Fibroblast of skin of abdomen (primary cell): ENCODE results near the gene TBC1D14.
A peak's percentile ranks its signal among the peaks of the same experiment; 100 is the strongest.
"Not testable (repeated sequence)": the region's sequence is repeated elsewhere in the genome, so short reads cannot be mapped to it uniquely, and the experiment has no call there.

Source experiments
- DNase-seq: peaks from one replicate; pipeline ENCODE4 v3.0.0-alpha.2; 2013

The TBC1D14 gene

GRCh38 chr4:6974138-6974848 lies 64.7 kb downstream of the TBC1D14 start:
- peak; percentile 80 for DNase-seq

DNA sequence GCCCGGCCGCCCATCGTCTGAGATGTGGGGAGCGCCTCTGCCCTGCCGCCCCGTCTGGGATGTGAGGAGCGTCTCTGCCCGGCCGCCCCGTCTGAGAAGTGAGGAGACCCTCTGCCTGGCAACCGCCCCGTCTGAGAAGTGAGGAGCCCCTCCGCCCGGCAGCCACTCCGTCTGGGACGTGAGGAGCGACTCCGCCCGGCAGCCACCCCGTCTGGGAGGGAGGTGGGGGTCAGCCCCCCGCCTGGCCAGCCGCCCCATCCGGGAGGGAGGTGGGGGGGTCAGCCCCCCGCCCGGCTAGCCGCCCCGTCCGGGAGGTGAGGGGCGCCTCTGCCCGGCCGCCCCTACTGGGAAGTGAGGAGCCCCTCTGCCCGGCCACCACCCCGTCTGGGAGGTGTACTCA lies 68.2 kb downstream of the TBC1D14 start:
- DNase-seq: not testable (repeated sequence)

DNA sequence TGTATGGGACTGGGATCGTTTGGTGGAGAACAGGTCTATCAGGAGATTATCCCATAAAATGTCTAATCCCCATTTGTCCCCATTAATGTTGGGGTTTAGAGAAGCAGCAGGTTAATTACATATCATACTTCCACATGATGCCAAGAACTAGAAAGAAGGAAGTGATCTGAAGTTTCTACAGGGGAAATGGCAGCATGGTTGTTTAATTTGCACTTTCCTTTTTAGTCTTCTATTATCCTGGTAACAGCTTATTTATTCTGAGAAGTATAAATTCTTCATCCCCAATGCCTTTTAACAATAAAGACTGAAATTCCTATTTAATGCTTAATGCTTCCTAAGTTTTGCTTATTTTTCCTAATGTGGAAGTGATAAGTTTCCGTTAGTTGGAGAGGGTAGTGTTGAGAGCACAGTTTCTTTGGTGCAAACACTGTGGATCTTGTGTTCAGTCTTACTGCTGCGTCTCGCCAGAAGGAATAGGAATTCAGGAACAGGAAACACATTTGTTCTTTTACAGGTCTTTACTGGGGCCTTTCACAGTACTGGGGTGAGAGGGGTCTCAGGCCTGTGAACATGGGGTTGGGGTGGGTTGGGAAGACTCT lies 74.0 kb downstream of the TBC1D14 start:
- no peak for DNase-seq

DNA sequence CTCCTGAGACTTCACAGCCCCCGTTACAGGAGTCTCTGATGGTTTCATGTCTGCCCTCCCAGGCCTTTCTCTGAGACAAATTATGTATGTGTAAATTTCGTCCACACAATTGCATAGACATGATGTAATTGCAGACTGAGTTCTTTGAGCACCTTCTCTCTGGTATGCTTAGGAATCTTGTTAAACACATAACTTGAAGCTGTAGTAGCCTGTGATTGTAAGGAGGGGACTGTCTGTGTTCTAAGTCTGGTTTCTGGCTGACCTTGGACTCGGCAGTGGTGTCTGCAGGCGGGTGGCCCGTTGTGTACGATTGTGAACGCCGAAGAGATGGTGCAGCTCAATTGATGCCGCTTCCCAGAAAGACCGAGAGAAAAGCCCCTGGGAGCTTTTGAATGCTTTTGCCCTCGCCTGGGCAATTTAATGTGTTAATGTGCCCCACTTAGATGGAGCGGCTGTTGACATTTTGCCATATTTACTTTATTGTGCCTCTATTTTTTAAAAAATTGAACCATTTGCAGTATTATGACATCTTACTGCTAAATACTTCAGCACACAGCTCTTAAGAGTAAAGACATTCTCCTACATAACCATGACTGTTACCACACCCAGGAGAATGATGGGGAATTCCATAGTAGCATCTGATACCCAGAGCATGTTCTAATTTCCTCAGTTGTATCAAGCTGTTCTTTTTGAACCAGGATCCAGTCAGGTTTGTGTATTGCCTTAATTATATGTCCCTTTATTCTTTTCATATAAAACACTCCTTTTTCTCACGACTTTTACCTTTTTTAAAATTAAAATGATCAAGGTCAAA lies 75.2 kb downstream of the TBC1D14 start:
- no peak for DNase-seq

DNA sequence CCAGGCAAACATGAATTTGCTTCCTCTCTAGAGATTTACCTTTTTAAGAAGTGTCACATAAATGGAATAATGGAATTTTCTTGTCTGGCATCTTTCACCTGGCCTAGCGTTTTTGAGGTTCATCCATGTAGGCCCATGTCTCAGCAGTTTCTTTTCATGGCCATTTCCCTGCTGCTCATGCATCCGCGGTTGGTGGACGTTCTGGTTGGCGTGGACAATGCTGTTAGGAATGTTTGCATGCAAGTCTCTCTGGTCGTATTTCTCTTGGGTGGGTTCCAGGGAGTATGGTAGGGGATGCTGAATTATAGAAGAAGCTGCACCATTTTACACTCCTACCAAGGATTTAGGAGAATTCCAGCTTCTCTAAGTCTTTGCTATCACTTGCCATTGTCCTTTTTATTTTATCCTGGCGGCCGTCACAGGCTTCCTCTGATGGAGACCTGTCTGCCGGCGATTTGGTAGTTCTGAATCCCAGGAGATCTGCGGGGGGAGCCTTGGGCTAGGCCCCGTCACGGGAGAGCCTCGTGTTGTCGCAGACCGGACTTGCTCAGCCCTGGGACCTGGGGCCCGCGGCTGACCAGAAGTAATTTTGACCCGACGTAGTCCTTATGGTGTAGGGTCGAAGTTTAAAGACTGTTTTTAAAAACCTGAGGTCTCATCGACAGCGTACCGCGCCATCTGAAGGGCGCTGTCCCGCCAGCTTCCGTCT lies 76.6 kb downstream of the TBC1D14 start:
- DNase-seq: peak; percentile 75

DNA sequence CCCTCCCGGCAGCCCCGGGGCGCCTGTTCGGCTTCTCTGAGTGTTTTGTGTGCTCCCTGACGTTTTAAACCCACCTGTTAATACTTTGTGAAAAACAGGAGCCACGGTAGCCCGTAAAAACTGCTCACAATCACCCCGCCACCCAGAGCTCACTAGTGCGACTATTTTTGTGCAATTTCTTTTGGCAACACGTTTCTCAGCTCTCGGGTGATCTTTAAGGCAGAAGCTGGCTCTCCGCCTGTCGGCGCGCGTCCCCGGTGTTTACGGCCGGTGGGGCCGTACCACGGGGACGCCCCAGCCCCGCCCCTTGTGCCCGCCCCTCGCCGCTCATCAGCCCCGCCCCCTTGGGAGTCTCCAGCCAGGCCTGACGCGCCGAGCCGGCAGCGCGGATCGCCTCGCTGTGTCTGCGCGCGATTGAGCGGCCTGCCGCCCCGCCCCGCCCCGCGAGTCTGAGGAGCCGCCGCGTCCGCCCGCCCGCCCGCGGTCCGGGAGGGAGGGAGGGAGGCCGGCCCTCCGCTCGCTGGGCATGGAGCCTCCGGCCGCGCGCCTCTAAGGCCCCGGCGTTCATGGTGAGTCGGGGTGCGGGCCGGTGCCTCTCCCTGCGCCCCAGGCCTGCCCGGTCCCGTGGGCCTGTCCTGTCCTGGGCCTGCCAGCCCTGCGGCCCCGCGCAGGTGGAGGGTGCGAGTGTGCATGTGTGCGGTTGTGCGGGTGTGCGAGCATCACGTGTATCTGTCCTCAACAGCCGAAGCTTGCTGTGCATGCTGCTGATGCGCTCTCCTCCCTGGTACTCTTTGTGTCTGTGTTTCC lies 77.4 kb downstream of the TBC1D14 start:
- peak; percentile 92 for DNase-seq

DNA sequence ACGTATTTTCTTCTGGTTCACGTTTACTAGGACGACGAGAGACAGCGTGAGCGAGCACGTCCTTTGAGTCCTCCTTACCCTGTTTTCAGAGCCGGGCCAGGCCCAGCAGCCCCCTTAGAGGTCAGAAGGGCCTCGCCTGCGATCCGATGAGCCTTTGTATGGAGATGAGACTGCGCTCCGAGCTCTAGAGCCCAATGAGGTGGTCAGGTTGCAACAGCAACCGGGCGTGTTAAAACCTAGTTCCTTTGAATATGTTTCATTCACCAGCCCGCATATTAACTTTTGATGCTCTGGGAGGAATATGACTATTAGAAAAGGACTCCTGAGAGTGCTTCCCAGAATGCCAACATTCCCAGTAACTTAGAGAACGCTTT lies 77.9 kb downstream of the TBC1D14 start:
- peak; percentile 17 for DNase-seq

GRCh38 chr4:6988016-6988715 lies 78.5 kb downstream of the TBC1D14 start:
- DNase-seq: no peak

- DNase-seq: no peak
Measured at GRCh38 chr4:6989331-6989923, 79.8 kb downstream of the TBC1D14 start.

DNA sequence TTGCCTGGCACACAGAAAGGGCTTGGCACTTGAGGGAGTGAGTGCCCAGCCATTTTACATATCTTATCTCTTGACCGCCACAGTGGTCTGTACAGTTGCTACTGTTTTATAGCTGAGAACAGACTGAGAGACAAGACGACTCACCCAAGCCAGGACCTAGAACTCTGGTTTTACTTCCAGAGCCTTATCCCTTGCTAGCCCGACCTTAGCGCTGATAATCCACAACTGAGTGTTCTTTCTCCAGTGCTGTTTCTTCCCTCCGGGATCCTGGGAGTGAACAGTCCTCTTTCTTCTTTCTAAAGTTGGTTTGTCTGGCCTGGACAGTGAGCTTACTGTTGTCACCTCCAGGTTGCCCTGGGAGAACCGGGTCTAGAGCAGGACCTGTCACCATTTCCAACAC lies 81.0 kb downstream of the TBC1D14 start:
- no peak for DNase-seq

DNA sequence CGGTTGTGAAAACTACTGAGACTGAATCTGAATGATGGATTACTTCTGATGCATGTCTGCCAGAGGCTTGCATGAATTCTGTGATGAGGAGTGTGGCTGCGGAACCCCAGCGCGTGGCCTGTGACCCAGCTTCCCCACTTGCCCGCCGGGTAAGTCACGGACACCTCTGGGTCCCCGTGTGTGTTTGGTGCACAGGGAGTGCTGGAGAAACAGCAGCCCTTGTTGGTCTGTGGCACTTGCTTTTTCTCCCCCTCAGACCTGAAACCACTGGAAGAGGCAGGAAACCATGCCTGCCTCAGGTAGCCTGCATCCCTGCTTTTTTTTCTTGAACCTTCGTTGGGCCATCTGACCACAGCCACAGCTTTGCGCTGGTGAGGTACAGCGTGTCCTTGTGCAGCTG lies 81.6 kb downstream of the TBC1D14 start:
- DNase-seq: no peak

DNA sequence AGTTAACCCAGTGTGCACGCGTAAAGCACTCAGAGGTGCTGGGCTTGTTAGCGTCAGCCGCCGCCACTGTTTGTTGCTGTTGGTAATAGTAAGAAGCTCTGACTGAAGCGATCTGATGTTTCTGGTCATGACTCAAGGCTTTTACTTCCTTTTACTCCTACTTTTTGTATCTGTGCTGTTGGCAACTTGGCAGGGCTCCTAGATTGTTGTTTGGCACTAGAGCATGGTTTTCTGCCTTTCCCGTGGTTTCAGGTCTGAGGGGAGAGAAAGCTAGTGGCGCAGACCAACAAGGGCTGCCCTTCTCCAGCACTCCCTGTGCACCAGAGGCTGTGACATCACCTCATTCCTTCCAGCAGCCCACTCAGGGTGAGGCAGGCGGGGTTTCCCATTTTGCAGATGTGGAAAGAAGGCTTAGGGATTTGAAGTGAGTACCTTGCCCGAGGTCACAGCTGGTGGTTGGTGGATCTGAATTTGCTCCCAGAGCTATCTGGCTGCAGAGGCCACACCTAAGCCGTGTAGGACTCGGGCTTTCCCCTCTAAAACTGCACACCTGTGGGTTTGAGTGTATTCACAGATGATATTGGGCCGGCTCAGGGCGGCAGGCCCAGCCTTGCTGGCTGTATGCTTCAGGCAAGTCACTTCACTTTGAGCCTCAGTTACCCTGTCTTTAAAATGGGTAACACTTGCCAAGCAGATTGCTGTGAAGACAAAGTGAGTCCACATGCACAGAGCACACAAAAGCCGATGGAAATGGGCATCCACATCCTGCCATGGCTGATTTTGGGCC lies 82.3 kb downstream of the TBC1D14 start:
- DNase-seq: peak; percentile 71

DNA sequence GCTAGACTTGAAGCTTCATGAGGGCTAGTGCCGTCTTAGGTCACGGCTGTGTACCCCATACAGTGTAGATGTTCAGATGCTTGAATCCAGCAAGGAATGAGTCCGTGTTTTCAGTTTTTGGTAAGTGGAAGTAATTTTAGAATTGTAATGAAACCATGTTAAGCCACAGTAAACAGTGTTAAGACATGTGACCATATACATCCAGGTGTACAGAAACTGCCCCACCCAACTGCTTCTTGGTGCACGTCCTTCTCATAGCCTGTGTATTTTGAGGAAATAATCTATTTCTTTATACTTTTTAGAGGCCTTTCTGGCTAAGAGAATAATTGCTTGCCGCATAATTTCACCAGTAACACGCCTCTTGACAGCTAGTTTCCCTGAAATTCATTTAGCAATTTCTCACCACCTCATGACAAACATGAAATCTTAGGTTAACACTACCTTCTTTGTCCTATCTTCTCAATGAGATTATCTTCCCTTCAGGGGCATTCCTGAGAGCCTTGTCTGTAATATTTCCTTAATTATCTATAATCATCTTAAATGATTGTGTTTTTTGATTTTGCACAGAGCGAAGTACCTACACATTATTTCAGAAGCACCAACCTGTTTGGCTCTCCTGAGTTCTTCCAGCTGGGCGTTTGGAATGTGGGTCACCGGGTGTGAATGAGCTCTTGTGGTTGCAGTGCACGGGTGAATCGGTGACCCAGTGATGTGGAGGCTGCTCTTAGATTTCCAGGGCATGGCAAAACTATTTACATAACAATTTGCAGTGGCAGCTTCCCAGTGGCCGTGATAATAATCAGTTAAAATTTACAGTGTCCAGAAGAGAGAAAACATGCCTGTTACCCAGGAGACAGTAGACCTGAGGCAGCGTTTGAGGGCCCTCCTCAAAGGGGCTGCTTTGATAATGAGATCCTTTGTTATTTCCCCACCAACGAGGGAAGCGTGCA lies 83.4 kb downstream of the TBC1D14 start:
- DNase-seq: no peak

GRCh38 chr4:6996481-6996880 lies 86.9 kb downstream of the TBC1D14 start:
- no peak for DNase-seq

DNA sequence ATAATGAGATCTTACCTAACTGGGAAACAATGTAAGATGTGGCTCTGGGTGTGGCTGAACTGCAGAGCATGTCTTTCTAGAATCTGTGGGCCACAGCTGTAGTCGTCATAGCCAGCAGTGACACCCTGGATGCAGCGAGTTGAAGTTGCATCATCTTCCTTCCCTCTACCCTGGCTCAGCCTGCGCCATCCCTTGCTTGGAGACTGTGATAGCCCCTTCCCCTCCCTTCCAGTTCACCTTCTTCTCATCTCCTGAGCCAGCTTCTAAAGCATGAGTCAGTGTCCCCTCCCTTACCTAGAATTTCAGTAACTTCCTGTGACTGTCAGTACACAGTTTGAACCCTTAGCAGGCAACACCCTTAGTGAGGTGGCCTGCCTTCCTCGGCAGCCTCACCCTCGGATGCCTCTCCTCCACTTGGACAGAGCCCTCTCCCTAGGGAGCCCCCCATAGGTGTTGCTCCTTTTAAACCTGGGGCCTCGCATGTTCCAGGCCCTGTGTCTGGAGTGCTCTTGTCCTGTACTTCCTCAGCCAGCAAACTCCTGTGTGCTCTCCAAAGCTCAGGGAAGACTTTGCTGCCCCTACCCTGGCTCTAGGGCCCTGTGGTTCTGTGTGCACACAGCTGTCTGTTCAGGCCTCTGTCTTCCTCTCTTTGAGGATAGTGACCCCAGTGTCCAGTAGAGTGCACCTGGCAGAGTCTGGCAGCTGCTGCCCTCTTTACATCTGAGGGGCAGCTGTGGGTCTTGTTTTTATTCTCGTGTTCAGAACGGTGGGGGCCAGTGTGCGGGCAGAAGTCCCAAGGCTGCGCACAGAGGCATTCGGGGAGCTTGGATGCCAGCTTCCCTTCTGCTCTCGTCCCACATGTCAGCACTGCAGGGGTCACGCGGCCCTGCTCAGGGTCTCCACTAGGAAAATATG lies 89.8 kb downstream of the TBC1D14 start:
- DNase-seq: no peak

- DNase-seq: no peak
Measured at GRCh38 chr4:7000421-7001176, 91.0 kb downstream of the TBC1D14 start.

DNA sequence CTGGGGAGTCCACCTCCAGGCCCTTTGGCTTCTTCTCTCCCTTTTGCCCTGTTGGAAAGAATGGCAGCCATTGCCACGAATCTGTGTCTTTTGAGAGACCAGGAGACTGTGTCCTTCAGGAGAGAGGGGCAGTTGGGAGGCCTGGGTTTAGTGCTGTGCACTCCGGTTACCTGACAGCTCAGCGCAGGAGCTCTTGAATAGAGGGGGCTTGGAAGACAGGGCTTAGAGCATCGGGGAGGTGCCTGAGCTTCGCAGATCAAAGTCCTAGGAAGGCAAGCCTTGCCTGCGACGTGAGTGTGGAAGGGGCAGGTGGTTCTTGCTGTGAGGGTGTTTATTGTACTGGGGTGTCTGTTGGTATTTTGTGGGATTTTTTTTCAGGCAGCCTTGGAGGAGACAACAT lies 91.6 kb downstream of the TBC1D14 start:
- no peak for DNase-seq
